GM18907 (cell line): Measurements from ENCODE around the gene CD244.

Experiments used
- ATAC-seq: cut with Tn5 transposase; IDR thresholded peaks from one replicate; pipeline ENCODE4 v1.9.1; 2021; ENCODE audit warnings: mild to moderate bottlenecking, moderate library complexity; ENCODE audit not compliant: unreplicated experiment

CD244 gene

GRCh38 chr1:160814316-160814715, 48.4 kb downstream of the CD244 start:
- no peak for ATAC-seq

DNA sequence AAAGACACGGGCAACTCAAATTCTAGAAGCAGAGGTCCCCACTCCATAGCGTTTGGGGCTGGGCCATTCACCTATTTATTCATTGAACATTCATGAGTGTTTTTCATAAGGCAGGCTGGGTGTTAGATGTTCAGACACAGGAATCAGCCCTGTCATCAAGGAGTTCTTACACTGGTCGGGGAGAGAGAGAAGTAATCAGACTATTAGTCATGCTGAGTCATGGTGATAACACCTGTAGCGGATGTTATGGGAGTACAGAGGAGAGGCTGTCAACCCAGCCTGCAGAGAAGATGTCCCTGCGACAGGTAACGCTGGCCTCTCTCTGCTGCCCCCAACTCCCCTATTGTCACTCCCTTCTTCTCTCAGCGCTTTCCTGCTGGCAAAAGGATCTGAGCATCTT, 49.5 kb downstream of the CD244 start:
- ATAC-seq, result no peak

- no peak for ATAC-seq
Observed at GRCh38 chr1:160811147-160811546, 51.5 kb downstream of the CD244 start.

- ATAC-seq, result no peak
Observed at GRCh38 chr1:160810486-160810885, 52.2 kb downstream of the CD244 start.

GRCh38 chr1:160808289-160808688, 54.4 kb downstream of the CD244 start:
- no peak for ATAC-seq

- no peak for ATAC-seq
Observed at GRCh38 chr1:160807738-160808137, 54.9 kb downstream of the CD244 start.

DNA sequence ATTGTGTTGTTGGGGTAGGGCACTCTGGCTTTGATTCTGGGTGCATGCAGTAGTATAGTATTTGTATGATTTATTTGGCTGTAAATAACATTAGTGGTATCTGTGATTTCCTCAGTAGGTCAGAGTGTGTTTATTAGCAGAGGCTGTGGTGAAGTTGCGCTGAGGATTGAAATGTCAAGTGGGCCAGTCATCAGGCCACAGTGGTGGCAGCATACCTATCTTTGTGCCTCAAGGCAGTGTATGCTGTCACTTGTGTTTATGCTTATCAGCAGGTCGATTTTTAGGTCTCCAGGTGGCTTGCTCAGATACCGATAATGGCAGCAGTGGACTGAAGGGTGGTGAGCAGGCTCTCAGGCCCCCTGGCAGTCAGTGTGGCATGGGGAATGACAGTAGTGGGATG, 55.4 kb downstream of the CD244 start:
- no peak for ATAC-seq

DNA sequence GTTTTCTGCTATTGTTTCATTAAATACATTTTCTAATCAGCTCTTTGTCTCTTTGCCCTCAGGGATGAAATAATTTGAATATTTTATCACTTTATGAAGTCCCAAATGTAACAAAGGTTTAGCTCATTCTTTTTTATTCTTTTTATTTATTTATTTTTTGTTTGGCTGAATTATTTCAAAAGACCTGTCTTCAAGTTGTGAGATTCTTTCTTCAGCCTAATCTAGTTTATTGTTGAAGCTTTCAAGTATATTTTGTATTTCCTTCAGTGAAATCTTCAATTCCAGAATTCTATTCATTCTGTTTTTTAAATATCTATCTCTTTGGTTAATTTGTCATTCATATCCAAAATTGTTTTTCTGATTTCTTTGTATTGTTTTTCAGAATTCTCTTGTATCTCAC, 55.9 kb downstream of the CD244 start:
- ATAC-seq, result no peak

- ATAC-seq, result no peak
Observed at GRCh38 chr1:160806109-160806665, 56.5 kb downstream of the CD244 start.

DNA sequence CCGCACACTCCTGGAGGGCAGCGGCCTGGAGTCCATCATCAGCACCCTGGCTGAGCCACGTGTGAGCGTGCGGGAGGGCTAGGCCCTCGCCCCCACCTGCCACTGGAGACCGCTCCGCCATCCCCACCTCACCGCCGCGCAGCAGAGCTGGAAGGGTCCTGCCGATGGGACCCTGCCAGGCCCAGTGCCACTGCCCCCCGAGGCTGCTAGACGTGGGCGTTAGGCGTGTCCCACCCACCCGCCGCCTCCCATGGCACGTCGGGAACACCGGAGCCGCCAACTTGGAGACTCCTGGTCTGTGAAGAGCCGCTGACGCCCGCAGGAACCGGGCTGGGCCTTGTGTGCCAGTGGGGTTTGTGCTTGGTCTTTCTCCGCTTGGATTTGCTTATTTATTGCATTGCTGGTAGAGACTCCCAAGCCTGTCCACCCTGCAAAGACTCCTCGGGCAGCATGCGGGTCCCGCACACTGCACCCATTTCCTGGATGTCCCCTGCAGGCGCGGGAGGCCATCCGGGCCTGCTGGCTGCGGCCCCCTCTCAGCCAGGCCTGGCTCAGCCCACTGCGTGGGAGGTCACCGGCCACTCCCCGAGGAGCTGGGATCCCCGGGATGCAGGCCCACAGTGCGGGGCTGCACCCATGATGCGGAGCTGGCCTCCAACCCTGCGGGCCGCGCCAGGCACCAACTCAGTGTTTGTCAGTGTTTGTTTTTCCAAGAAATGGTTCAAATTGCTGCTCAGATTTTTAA, 60.7 kb downstream of the CD244 start:
- ATAC-seq, result no peak

DNA sequence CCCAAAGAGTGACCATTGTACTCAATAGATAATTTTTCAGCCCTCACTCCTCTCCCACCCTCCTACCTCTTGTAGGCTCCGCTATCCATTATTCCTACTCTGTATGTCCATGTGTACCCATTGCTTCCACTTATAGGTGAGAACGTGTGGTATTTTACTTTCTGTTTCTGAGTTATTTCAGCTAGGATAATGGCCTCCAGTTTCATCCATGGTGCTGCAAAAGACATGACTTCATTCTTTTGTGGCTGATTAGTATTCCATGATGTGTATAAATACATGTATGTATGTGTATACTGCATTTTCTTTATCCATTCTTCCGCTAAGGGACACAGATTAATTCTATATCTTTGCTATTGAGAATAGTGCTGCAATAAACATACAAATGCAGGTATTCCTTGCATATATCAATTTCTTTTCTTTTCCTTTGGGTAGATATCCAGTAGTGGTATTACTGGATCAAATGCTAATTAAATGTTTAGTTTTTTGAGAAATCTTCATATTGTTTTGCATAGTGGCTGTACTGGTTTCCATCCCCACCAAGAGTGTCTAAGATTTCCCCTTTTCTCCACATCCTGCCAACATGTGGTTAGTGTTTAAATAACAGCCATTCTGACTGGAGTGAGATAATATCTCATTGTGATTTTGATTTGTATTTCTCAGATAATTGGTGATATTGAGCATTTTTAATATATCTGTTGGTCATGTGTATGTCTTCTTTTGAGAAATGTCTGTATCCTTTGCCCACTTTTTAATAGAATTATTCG, 61.9 kb downstream of the CD244 start:
- ATAC-seq, result no peak

DNA sequence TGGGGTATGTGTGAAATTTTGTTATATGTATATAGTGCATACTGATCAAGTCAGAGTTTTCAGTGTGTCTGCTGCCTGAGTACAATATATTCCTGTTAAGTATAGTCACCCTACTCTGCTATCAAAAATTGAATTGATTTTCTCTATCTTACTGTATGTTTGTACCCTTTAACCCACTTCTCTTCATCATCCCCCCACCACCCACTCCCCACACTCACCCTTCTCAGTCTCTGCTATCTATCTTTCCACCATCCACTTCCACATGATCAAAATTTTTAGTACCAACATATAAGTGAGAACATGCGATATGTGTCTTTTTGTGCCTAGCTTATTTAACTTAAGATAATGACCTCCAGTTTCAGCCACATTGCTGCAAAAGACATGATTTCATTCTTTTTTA, 62.5 kb downstream of the CD244 start:
- no peak for ATAC-seq

GRCh38 chr1:160799641-160800040, 63.0 kb downstream of the CD244 start:
- no peak for ATAC-seq

DNA sequence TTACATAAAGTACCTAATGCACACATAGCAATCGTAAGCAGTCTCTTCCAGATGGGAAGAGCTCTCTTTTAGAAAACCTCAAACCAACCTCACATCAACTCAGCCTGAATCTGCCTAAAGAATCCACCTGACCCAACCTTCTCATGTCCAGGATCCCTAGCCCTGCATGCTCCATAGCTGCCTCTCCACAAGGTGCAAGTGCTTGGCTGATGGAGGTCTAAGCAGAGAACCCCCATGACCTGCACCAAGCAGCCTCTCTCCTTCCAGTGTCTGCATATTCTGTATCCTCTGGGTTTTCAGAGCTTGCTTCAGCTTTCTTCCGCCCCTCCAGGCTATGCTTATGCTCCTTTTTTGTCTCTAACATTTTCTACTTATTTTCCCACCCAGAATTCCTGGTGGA, 64.2 kb downstream of the CD244 start:
- no peak for ATAC-seq

DNA sequence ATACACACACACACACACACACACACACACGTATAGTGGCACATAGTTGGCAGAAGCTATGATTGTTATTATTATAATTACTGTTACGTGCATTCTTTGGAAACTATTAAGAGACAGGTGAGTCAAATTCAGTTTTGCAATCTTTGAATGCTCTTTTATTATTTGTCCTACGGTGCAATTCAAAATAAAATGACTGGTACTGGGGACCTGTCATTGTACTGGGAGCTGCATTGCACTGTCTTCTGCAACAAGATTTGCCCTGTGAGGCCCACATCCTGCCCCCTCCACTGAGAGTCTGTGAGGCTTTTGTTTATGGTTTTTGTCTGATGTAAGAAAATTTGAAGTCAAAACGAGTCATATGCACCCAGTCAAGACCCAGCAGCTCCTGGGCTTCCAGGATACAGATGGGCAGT, 64.8 kb downstream of the CD244 start:
- no peak for ATAC-seq

GRCh38 chr1:160797271-160797709, 65.4 kb downstream of the CD244 start:
- ATAC-seq, result no peak

- peak; percentile 77 for ATAC-seq
Observed at GRCh38 chr1:160795951-160796383, 66.7 kb downstream of the CD244 start, which contains the start of gene LY9. Gene LY9 (plus strand): TSS chr1:160796174. CDS start chr1:160796188, 14 bp downstream.

- ATAC-seq, result no peak
Observed at GRCh38 chr1:160794376-160794775, 68.3 kb downstream of the CD244 start.

DNA sequence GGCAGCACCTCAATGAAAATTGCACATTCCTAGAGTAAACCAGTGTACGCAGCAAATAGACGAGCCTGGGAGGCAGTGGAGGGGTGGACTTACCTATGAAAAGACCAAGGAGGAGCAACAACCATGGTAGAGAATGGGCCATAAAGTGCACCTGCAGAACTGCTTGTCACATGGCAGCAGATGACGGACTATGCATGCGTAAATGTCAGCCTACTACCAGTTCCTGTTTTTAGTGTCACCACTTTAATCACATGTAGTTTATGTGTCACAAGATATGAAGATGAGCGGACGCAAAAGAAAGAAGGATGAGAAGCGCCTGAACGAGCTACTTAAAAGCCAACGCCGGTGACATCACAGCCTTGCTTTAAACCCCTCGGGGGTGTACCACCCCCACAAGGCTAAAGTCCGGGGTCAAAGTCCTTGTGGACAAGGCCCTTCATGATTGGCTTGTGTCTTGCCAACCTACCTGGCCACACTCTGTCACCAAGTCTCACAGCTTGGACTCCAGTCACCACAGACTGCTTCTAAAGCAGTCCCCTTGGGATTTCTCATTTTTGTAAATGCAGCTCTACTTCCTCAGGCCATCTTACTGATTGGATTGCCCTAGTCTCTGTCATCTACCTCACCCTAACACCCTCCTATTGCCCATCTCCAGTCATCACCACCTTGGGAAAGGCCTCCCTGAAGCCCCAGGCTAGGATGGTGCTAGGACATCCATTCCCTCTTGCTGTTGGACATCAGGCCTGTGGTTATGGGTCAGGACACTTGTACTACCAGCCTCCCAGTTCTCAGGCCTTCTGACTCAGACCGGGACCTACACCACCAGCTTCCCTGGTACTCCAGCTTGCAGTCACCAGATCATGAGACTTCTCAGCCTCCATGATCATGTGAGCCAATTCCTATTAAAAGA, 72.7 kb downstream of the CD244 start:
- ATAC-seq, result peak; percentile 89

- ATAC-seq, result no peak
Observed at GRCh38 chr1:160789051-160789701, 73.5 kb downstream of the CD244 start.
